SJSA1 (cell line): ENCODE measurements around the gene ORC1. TPM values are rescaled to one million over a fixed set of nuclear protein-coding genes. Genes with fewer than 3 reads are reported as not detected.
"Not testable (repeated sequence)": the region's sequence is repeated elsewhere in the genome, so short reads cannot be mapped to it uniquely, and the experiment has no call there.

Experiments used
- DNase-seq, 2 experiments: peaks; one replicate each; pipeline ENCODE4 v3.0.0-alpha.2; 2015 to 2020; ENCODE audit warnings: low spot score in 2 of 2, low read depth in 1 of 2
- H3K27ac ChIP-seq: fragments of 250-450 bp; sonication (Bioruptor Pico); 2 replicates; pipeline ENCODE4 v1.5.1; 2020; ENCODE audit warnings: mild to moderate bottlenecking, moderate library complexity
- H3K27me3 ChIP-seq: fragments of 250-450 bp; sonication (Bioruptor Pico); replicated peaks from 2 replicates; pipeline ENCODE4 v1.5.1; 2020; ENCODE audit warnings: mild to moderate bottlenecking, moderate library complexity
- H3K36me3 ChIP-seq: fragments of 250-450 bp; sonication (Bioruptor Pico); 2 replicates; pipeline ENCODE4 v1.5.1; 2020; ENCODE audit warnings: mild to moderate bottlenecking
- H3K4me1 ChIP-seq: fragments of 250-450 bp; sonication (Bioruptor Pico); replicated peaks from 2 replicates; pipeline ENCODE4 v1.6.1; 2021; ENCODE audit warnings: mild to moderate bottlenecking
- H3K4me3 ChIP-seq: fragments of 250-450 bp; sonication (Bioruptor Pico); 2 replicates; pipeline ENCODE4 v1.5.1; 2020; ENCODE audit warnings: mild to moderate bottlenecking
- H3K9me3 ChIP-seq: fragments of 250-450 bp; sonication (Bioruptor Pico); replicated peaks from 2 replicates; pipeline ENCODE4 v1.5.1; 2020; ENCODE audit warnings: mild to moderate bottlenecking
- total RNA-seq: library from RNA; depleted of rRNA; stranded (reverse); fragments of >200 nt; shearing (Covaris generic); gene quantifications from 2 replicates; pipeline ENCODE4 v1.2.3, GENCODE V29; 2014

The ORC1 gene
- total RNA-seq, 1 experiment from 2014 or later: 23.9 TPM

GRCh38 chr1:52416811-52417210 is 12.6 kb upstream of the ORC1 start:
- no peak overlapping the region for H3K27ac ChIP-seq
- no peaks in the 10 kb centered on the region for H3K27me3 ChIP-seq
- DNase-seq: no peak
- H3K4me3 ChIP-seq: no peak overlapping the region
- H3K4me1 ChIP-seq: no peaks in the 10 kb centered on the region
- H3K9me3 ChIP-seq: no peaks in the 10 kb centered on the region
- peaks cover 80% of the 10 kb centered on the region for H3K36me3 ChIP-seq

DNA sequence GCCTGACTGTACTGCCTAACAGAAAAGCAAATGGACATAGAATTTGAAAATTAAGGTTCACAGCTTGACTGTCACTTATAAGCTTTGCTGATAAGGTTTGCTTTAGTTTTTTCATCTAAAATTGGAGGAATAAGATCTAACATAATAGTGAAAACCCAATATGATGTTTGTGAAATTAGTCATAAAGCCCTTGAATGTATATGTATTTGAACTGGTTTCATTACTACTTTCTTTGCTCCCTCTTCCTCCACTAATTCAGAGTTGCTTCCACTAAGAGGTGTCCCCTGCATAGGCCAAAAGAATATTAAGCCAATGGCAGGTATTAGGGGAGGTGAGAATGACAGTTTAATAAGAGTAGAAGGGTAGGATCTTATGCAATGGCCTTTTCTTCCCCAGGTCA is 10.7 kb upstream of the ORC1 start:
- H3K36me3 ChIP-seq: peaks cover 84% of the 10 kb centered on the region
- no peaks in the 10 kb centered on the region for H3K4me1 ChIP-seq
- no peaks in the 10 kb centered on the region for H3K9me3 ChIP-seq
- no peak overlapping the region for H3K4me3 ChIP-seq
- no peak overlapping the region for H3K27ac ChIP-seq
- DNase-seq: no peak
- no peaks in the 10 kb centered on the region for H3K27me3 ChIP-seq

DNA sequence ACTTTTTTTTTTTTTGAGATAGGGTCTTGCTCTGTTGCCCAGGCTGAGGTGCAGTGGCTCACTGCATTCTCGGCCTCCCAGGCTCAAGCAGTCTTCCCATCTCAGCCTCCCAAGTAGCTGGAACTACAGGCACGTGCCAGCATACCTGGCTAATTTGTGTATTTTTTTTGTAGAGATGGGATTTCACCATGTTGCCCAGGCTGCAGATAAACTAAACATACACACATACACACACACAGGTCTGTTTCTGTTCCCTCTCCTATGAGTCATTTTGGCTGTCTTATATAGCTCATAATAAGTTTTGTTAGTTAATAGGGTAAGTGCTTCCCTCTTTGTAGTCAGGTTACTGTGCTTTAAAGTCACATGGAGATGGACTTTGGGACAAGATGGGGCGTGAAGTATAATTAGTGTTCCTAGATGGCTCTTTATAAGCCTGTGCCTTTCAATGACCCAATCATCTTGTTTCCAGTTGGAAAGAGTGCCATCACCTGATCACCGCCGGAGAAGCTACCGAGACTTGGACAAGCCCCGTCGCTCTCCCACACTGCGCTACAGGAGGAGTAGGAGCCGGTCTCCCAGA is 9.3 kb upstream of the ORC1 start:
- H3K4me3 ChIP-seq: no peak overlapping the region
- no peak for DNase-seq
- H3K4me1 ChIP-seq: no peaks in the 10 kb centered on the region
- no peaks in the 10 kb centered on the region for H3K9me3 ChIP-seq
- H3K36me3 ChIP-seq: peaks cover 92% of the 10 kb centered on the region
- H3K27ac ChIP-seq: no peak overlapping the region
- H3K27me3 ChIP-seq: no peaks in the 10 kb centered on the region

- H3K27ac ChIP-seq: peak overlapping the region; percentile 77
- peaks cover 14% of the 10 kb centered on the region for H3K4me1 ChIP-seq
- H3K36me3 ChIP-seq: peaks cover 73% of the 10 kb centered on the region
- H3K9me3 ChIP-seq: no peaks in the 10 kb centered on the region
- peak overlapping the region; percentile 60 for H3K4me3 ChIP-seq
- no peaks in the 10 kb centered on the region for H3K27me3 ChIP-seq
- DNase-seq: no peak
These were observed 734 bp upstream of the ORC1 start for GRCh38 chr1:52404975-52405338.

- DNase-seq: peak in 1 of 2 experiments; percentile 54
- Histone ChIP-seq H3K9me3 (no peaks in the 10 kb centered on the region), H3K36me3 (peaks cover 69% of the 10 kb centered on the region), H3K4me1 (peaks cover 14% of the 10 kb centered on the region), H3K27me3 (no peaks in the 10 kb centered on the region), H3K4me3 (peak overlapping the region; percentile 60), H3K27ac (peak overlapping the region; percentile 77)
These were observed 582 bp downstream of the ORC1 start for GRCh38 chr1:52403566-52404115.

- H3K4me3 ChIP-seq: peak overlapping the region; percentile 60
- peaks cover 67% of the 10 kb centered on the region for H3K36me3 ChIP-seq
- H3K4me1 ChIP-seq: peaks cover 14% of the 10 kb centered on the region
- no peaks in the 10 kb centered on the region for H3K27me3 ChIP-seq
- H3K9me3 ChIP-seq: no peaks in the 10 kb centered on the region
- no peak overlapping the region; the same call in 1 of the 2 replicates for H3K27ac ChIP-seq
- no peak for DNase-seq
These were observed 1.4 kb downstream of the ORC1 start for GRCh38 chr1:52402860-52403240.

DNA sequence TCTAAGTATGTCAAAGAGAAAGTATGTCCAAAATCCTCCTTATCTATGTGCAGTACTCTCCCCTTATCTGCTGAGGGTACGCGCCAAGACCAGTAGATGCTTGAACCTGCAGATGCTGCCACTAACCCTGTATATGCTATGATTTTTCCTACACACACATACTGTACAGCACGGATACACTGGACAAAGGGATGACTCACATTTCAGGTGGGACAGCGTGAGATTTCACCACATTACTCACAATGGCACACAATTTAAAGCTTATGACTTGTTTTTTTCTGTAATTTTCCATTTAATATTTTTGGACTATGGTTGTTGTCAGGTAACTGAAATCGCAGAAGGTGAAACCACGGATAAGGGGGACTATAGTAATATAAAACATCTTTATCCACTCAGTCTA is 4.1 kb downstream of the ORC1 start:
- Histone ChIP-seq H3K27me3 (no peaks in the 10 kb centered on the region), H3K9me3 (no peaks in the 10 kb centered on the region), H3K36me3 (peaks cover 68% of the 10 kb centered on the region), H3K4me3 (no peak overlapping the region), H3K27ac (no peak overlapping the region), H3K4me1 (peaks cover 9% of the 10 kb centered on the region)
- DNase-seq: no peak

DNA sequence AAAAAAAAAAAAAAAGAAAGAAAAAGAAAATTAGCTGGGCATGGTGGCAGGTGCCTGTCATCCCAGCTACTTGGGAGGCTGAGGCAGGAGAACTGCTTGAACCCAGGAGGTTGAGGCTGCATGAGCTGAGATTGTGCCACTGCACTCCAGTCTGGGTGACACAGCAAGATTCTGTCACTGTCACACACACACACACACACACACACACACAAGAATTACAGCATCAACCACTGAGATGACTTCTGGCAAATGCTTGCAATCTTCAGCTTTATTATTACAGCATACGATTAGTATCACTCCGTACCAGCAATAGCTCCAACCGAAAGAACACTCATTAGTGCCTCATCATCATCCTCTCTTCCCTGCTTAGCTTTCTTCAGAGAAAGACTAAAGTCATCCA is 4.6 kb downstream of the ORC1 start:
- no peak for DNase-seq
- H3K27me3 ChIP-seq: no peaks in the 10 kb centered on the region
- no peak overlapping the region for H3K4me3 ChIP-seq
- no peaks in the 10 kb centered on the region for H3K9me3 ChIP-seq
- H3K4me1 ChIP-seq: peaks cover 9% of the 10 kb centered on the region
- H3K36me3 ChIP-seq: peaks cover 73% of the 10 kb centered on the region
- H3K27ac ChIP-seq: no peak overlapping the region

DNA sequence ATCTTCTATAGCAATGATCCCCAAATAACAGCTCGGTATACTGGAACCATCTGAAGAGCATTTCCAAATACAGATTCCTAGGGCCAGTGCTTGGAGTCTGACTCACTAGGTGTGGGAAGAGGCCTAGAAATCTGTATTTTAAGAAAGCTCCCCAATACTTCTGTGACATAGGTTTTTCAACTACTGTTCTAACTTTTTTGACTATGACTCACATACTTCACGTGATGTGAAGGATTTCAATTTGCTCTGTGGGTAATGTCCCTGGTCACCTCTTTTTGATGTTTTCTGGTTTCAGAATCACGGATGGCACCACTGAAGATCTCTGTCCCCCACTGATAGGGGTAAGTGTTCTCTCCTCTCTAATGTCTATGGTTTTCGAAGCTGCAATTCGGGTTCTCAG is 11.0 kb downstream of the ORC1 start:
- no peak overlapping the region for H3K4me3 ChIP-seq
- no peaks in the 10 kb centered on the region for H3K4me1 ChIP-seq
- no peaks in the 10 kb centered on the region for H3K27me3 ChIP-seq
- no peak for DNase-seq
- H3K27ac ChIP-seq: no peak overlapping the region
- H3K36me3 ChIP-seq: peaks cover 90% of the 10 kb centered on the region
- no peaks in the 10 kb centered on the region for H3K9me3 ChIP-seq

GRCh38 chr1:52386458-52386857 is 17.8 kb downstream of the ORC1 start:
- DNase-seq: no peak
- Histone ChIP-seq H3K4me3 (no peak overlapping the region), H3K36me3 (peaks cover 91% of the 10 kb centered on the region), H3K9me3 (no peaks in the 10 kb centered on the region), H3K27me3 (no peaks in the 10 kb centered on the region), H3K4me1 (no peaks in the 10 kb centered on the region), H3K27ac (no peak overlapping the region)

- no peak overlapping the region for H3K27ac ChIP-seq
- H3K36me3 ChIP-seq: peaks cover 98% of the 10 kb centered on the region
- no peaks in the 10 kb centered on the region for H3K9me3 ChIP-seq
- H3K27me3 ChIP-seq: no peaks in the 10 kb centered on the region
- no peaks in the 10 kb centered on the region for H3K4me1 ChIP-seq
- DNase-seq: no peak
- H3K4me3 ChIP-seq: no peak overlapping the region
These were observed 18.8 kb downstream of the ORC1 start for GRCh38 chr1:52385376-52385775.

DNA sequence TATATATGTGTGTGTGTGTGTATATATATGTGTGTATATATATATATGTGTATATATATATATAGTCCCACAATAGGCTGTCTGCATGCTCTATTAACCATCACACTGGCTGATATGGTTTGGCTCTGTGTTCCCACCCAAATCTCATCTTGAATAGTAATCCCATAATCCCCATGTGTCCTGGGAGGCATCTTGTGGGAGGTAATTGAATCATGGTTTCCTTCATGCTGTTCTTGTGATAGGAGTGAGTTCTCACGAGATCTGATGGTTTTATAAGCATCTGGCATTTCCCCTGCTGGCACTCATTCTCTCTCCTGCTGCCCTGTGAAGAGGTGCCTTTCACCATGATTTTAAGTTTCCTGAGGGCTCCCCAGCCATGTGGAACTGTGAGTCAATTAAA is 34.4 kb downstream of the ORC1 start:
- H3K9me3 ChIP-seq, H3K27me3 ChIP-seq, H3K4me1 ChIP-seq, H3K27ac ChIP-seq, DNase-seq, H3K4me3 ChIP-seq: not testable (repeated sequence)
- peaks cover 38% of the 10 kb centered on the region for H3K36me3 ChIP-seq

DNA sequence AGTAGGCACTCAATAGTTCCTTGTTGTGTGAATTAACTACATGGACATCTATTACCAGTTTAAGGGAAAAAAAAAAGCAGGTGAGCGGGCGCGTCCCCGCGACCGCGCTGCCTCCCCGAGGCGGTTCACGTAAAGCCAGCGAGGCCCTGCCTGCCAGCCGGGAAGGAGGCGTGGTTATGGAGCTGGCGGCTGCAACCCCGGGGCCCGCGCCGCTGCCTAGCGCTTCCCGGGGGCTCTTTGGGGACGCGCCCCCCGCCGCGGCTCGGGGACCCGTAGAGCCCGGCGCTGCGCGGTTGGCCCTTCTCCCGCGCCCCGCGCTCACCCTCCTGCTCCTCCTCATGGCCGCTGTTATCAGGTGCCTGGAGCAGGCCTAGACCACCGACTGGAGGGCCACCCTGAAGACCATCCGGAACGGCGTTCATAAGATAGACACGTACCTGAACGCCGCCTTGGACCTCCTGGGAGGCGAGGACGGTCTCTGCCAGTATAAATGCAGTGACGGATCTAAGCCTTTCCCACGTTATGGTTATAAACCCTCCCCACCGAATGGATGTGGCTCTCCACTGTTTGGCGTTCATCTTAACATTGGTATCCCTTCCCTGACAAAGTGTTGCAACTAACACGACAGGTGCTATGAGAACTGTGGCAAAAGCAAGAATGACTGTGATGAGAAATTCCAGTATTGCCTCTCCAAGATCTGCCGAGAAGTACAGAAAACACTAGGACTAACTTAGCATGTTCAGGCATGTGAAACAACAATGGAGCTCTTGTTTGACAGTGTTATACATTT is 35.6 kb downstream of the ORC1 start:
- peaks cover 37% of the 10 kb centered on the region for H3K36me3 ChIP-seq
- H3K9me3 ChIP-seq: no peaks in the 10 kb centered on the region
- H3K27ac ChIP-seq: no peak overlapping the region
- DNase-seq: peak in 1 of 2 experiments; percentile 22
- peaks cover 15% of the 10 kb centered on the region for H3K4me1 ChIP-seq
- H3K4me3 ChIP-seq: peak overlapping the region; percentile 21
- no peaks in the 10 kb centered on the region for H3K27me3 ChIP-seq

- DNase-seq: no peak
- Histone ChIP-seq H3K4me3 (no peak overlapping the region), H3K27ac (no peak overlapping the region), H3K36me3 (peaks cover 33% of the 10 kb centered on the region), H3K27me3 (no peaks in the 10 kb centered on the region), H3K4me1 (peaks cover 15% of the 10 kb centered on the region), H3K9me3 (no peaks in the 10 kb centered on the region)
These were observed 37.0 kb downstream of the ORC1 start for GRCh38 chr1:52367272-52367671.
